Activated CD4-positive, alpha-beta T cell treated with anti-CD3 and anti-CD28 coated beads, Interleukin-2, amount 50 U/mL, for 48 hours (primary cell): ENCODE results near the gene ANK3.
"Not testable (repeated sequence)": the region's sequence is repeated elsewhere in the genome, so short reads cannot be mapped to it uniquely, and the experiment has no call there.

ENCODE experiments used
- DNase-seq, 2 experiments: peaks; one replicate each; pipeline ENCODE4 v3.0.0-alpha.2; 2020

ANK3 gene

GRCh38 chr10:60048091-60048501, 341.6 kb downstream of the ANK3 start:
- no peak for DNase-seq

- DNase-seq, result no peak
Measured at GRCh38 chr10:60045571-60045970, 344.1 kb downstream of the ANK3 start.

- DNase-seq, result no peak
Measured at GRCh38 chr10:60044971-60045370, 344.7 kb downstream of the ANK3 start.

- no peak for DNase-seq
Measured at GRCh38 chr10:60044242-60044641, 345.4 kb downstream of the ANK3 start.

GRCh38 chr10:60043561-60044241, 346.0 kb downstream of the ANK3 start:
- no peak for DNase-seq

GRCh38 chr10:60042914-60043313, 346.8 kb downstream of the ANK3 start:
- DNase-seq, result no peak

- DNase-seq, result no peak
Measured at GRCh38 chr10:60042262-60042661, 347.4 kb downstream of the ANK3 start.

GRCh38 chr10:60041489-60042133, 348.1 kb downstream of the ANK3 start:
- DNase-seq, result no peak

GRCh38 chr10:60040014-60040662, 349.5 kb downstream of the ANK3 start:
- no peak for DNase-seq

- no peak for DNase-seq
Measured at GRCh38 chr10:60035984-60036383, 353.7 kb downstream of the ANK3 start.

- DNase-seq, result not testable (repeated sequence)
Measured at GRCh38 chr10:60035375-60035774, 354.3 kb downstream of the ANK3 start.

GRCh38 chr10:60032723-60033122, 357.0 kb downstream of the ANK3 start:
- peak; percentile 40 to 52 for DNase-seq

GRCh38 chr10:60031664-60032063, 358.0 kb downstream of the ANK3 start:
- DNase-seq, result no peak

- no peak for DNase-seq
Measured at GRCh38 chr10:60031183-60031582, 358.5 kb downstream of the ANK3 start.

GRCh38 chr10:60029475-60029874, 360.2 kb downstream of the ANK3 start:
- DNase-seq, result no peak

GRCh38 chr10:60028081-60028480, 361.6 kb downstream of the ANK3 start:
- DNase-seq, result no peak

- no peak for DNase-seq
Measured at GRCh38 chr10:60025279-60025678, 364.4 kb downstream of the ANK3 start.

- DNase-seq, result no peak
Measured at GRCh38 chr10:60024506-60024905, 365.2 kb downstream of the ANK3 start.

GRCh38 chr10:60023155-60023877, 366.4 kb downstream of the ANK3 start:
- DNase-seq, result no peak

- DNase-seq, result no peak
Measured at GRCh38 chr10:60021361-60021760, 368.3 kb downstream of the ANK3 start.

GRCh38 chr10:60016794-60017193, 372.9 kb downstream of the ANK3 start:
- DNase-seq, result no peak

- DNase-seq, result no peak
Measured at GRCh38 chr10:60009710-60010383, 379.8 kb downstream of the ANK3 start.

- DNase-seq, result no peak
Measured at GRCh38 chr10:60009276-60009675, 380.4 kb downstream of the ANK3 start.
